Progenitor cell of endocrine pancreas (in vitro differentiated cells): Measurements from ENCODE around the gene FNDC3B. TPM values are rescaled to one million over a fixed set of nuclear protein-coding genes. Genes with fewer than 3 reads are reported as not detected.

ENCODE experiments used
- DNase-seq: peaks from one replicate; pipeline ENCODE4 v3.0.0; 2021; ENCODE audit warnings: low spot score; ENCODE audit not compliant: unreplicated experiment
- H3K27ac Mint-ChIP-seq: 2 replicates; pipeline ENCODE4 v1.8.0; 2021; ENCODE audit warnings: mild to moderate bottlenecking, moderate library complexity, mixed read lengths
- H3K27me3 Mint-ChIP-seq: 2 replicates; pipeline ENCODE4 v1.8.0; 2021; ENCODE audit warnings: mixed read lengths
- H3K36me3 Mint-ChIP-seq: 2 replicates; pipeline ENCODE4 v1.8.0; 2022; ENCODE audit warnings: mixed read lengths; ENCODE audit not compliant: insufficient read depth
- H3K4me1 Mint-ChIP-seq: 2 replicates; pipeline ENCODE4 v1.8.0; 2021; ENCODE audit warnings: low read depth, mixed read lengths
- H3K4me3 Mint-ChIP-seq: 2 replicates; pipeline ENCODE4 v1.8.0; 2021; ENCODE audit warnings: low read depth, mild to moderate bottlenecking, moderate library complexity, mixed read lengths
- H3K9me3 Mint-ChIP-seq: 2 replicates; pipeline ENCODE4 v1.8.0; 2021; ENCODE audit warnings: low read depth, mixed read lengths
- total RNA-seq: library from RNA; stranded (reverse); gene quantifications from 2 replicates; pipeline ENCODE4 v1.2.1, GENCODE V29; 2021
- TF ChIP-seq, protein P1 (sequence below): fragments of 200-600 bp; sonication (generic); IDR thresholded peaks from one replicate; pipeline ENCODE4 v1.5.0; 2021; ENCODE audit warnings: antibody characterized with exemption, mild to moderate bottlenecking; ENCODE audit not compliant: unreplicated experiment

The FNDC3B gene
- total RNA-seq, 1 donor from 2014 or later: 158 TPM

DNA sequence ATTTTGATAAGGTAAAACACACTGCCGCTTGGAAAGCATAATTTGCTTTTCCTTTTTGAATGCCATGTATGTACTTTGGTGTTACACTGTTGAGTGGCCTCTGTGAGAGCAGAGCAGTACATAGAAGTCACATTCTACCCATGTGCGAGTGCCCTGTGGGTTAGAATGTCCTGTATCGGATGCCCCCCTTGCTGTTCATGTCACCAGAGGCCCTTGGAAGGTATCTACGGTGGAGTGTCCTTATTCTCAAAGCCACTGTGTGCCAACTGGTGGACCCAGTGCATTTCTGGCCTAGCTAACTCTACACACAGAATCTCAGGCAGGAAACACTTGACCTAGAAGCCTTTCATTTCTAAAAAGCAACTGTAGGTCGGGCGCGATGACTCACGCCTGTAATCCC, 271.8 kb downstream of the FNDC3B start:
- TF ChIP-seq, protein P1, sequence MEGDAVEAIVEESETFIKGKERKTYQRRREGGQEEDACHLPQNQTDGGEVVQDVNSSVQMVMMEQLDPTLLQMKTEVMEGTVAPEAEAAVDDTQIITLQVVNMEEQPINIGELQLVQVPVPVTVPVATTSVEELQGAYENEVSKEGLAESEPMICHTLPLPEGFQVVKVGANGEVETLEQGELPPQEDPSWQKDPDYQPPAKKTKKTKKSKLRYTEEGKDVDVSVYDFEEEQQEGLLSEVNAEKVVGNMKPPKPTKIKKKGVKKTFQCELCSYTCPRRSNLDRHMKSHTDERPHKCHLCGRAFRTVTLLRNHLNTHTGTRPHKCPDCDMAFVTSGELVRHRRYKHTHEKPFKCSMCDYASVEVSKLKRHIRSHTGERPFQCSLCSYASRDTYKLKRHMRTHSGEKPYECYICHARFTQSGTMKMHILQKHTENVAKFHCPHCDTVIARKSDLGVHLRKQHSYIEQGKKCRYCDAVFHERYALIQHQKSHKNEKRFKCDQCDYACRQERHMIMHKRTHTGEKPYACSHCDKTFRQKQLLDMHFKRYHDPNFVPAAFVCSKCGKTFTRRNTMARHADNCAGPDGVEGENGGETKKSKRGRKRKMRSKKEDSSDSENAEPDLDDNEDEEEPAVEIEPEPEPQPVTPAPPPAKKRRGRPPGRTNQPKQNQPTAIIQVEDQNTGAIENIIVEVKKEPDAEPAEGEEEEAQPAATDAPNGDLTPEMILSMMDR: no peak
- H3K4me1 Mint-ChIP-seq: peaks cover 3% of the 10 kb centered on the region
- DNase-seq: no peak
- H3K27ac Mint-ChIP-seq: no peak overlapping the region
- peaks cover 42% of the 10 kb centered on the region for H3K36me3 Mint-ChIP-seq
- H3K27me3 Mint-ChIP-seq: no peaks in the 10 kb centered on the region
- no peaks in the 10 kb centered on the region for H3K9me3 Mint-ChIP-seq
- H3K4me3 Mint-ChIP-seq: no peak overlapping the region

DNA sequence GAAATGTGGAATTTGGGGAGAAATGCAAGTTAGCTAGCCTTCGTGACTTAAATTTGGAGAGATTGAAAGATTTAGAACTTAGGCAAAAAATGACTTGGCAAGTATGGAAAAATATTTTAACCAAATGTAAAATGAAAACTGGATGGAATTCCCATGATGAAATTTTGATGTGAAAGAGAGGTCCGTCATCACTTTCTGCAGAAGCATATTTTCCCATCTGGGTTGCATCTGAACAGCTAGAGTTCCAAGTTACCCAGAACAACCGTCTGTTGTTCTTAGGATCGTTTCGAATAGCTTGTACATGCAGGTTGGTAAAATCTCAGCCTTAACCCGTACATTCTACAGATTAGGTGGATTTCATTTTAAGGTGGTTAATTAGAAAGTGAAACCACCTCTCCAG, 272.6 kb downstream of the FNDC3B start:
- Mint-ChIP-seq H3K36me3 (peaks cover 45% of the 10 kb centered on the region), H3K4me3 (no peak overlapping the region), H3K27ac (no peak overlapping the region), H3K9me3 (no peaks in the 10 kb centered on the region), H3K27me3 (no peaks in the 10 kb centered on the region), H3K4me1 (peaks cover 4% of the 10 kb centered on the region)
- no peak for DNase-seq
- TF ChIP-seq, protein P1: no peak

DNA sequence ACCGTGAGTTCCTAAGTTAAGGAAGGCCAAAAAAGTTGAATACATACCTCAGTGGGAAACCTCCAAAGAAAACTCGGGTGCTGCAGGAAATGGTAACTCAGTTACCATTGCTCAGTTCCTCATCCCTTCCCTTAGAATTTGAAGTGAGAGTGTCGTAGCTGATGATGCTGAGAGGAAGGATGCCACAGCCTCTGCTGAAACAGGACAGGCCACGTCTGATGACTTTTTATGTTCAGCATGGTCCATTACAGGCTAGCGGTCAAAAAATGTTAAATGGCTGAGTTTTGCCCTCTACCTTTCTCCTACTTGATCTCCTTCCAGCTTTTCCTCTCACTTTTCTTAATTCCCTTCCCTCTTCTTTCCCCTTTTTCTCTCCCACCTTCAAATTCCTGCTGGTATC, 273.3 kb downstream of the FNDC3B start:
- TF ChIP-seq, protein P1: no peak
- peaks cover 10% of the 10 kb centered on the region for H3K4me1 Mint-ChIP-seq
- peaks cover 43% of the 10 kb centered on the region for H3K36me3 Mint-ChIP-seq
- H3K27me3 Mint-ChIP-seq: no peaks in the 10 kb centered on the region
- H3K27ac Mint-ChIP-seq: no peak overlapping the region
- H3K9me3 Mint-ChIP-seq: no peaks in the 10 kb centered on the region
- no peak for DNase-seq
- no peak overlapping the region for H3K4me3 Mint-ChIP-seq

DNA sequence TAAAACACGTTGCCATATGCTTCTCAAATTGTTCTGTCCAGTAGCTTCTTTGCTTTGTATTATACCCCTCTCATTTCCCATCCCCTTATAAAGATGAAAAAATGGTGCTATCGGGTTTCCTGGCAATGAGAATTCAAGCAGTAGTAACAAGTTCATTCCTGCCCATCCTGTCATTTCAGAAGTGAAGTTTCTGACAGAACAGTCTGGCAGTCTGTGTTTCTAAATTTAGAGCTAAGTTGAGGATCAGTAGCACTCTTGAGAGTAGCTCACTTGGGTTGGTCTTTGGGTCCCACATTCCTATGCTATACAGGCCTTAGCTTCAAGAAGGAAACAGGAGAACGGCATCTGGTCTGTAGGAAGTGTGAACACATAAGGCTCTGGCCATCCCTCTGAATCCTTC, 274.3 kb downstream of the FNDC3B start:
- Mint-ChIP-seq H3K4me1 (peaks cover 17% of the 10 kb centered on the region), H3K4me3 (no peak overlapping the region), H3K27me3 (no peaks in the 10 kb centered on the region), H3K36me3 (peaks cover 41% of the 10 kb centered on the region), H3K9me3 (no peaks in the 10 kb centered on the region), H3K27ac (no peak overlapping the region)
- no peak for DNase-seq
- TF ChIP-seq, protein P1: no peak

DNA sequence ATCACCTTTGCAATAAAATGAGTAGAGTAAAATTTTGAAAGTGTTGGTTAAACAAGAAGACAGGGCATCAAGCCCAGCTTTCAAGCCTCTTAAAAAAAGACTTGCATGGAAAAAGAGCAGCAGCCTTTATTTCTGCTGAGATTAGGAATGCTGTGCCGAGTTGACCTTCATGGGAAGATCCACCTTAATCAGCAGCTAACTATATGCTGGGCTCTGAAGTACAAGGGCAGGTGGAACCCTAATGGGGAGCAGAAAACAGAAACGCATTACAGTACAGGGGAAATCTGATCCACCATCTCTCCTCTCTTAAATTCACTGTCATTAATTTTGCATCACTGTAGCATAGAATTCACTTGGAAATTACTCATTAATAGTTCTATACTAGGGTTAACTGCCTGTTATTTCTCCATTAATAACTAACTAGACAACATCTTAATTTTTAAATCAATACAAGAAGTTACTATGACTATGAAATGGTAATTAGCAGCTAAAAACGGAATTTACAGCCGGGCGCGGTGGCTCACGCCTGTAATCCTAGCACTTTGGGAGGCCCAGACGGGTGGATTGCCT, 275.3 kb downstream of the FNDC3B start:
- no peak for DNase-seq
- TF ChIP-seq, protein P1: no peak
- H3K36me3 Mint-ChIP-seq: peaks cover 45% of the 10 kb centered on the region
- H3K9me3 Mint-ChIP-seq: no peaks in the 10 kb centered on the region
- H3K4me1 Mint-ChIP-seq: peaks cover 17% of the 10 kb centered on the region
- H3K27me3 Mint-ChIP-seq: no peaks in the 10 kb centered on the region
- no peak overlapping the region for H3K4me3 Mint-ChIP-seq
- peak overlapping the region; percentile 71 for H3K27ac Mint-ChIP-seq
